Bronchial epithelial cell (primary cell): ENCODE data around the gene PADI3. TPM values are rescaled to one million over a fixed set of nuclear protein-coding genes. Genes with fewer than 3 reads are reported as not detected.

ENCODE experiments used
- DNase-seq: peaks from one replicate; pipeline ENCODE4 v3.0.0-alpha.2; 2010; ENCODE audit warnings: low read depth
- FAIRE-seq: peaks from 2 replicates; lab custom pipeline; 2011; peaks lifted over from hg19 to GRCh38; lab: Jason Lieb, UNC
- H3K27me3 ChIP-seq: 2 replicates; pipeline ENCODE4 v1.5.1; 2011; ENCODE audit warnings: low read length; ENCODE audit not compliant: control insufficient read depth, insufficient read depth
- H3K36me3 ChIP-seq: 2 replicates; pipeline ENCODE4 v1.5.1; 2011; ENCODE audit warnings: low read length; ENCODE audit not compliant: control insufficient read depth, insufficient read depth
- H3K4me3 ChIP-seq: 2 replicates; pipeline ENCODE4 v1.5.1; 2011; ENCODE audit warnings: mild to moderate bottlenecking, low read depth, low read length, control low read depth
- CTCF ChIP-seq: IDR thresholded peaks from 2 replicates; pipeline ENCODE4 v1.5.1; 2011; ENCODE audit warnings: mild to moderate bottlenecking, moderate library complexity, low read length, control low read depth, inconsistent platforms; ENCODE audit not compliant: insufficient read depth, severe bottlenecking
- total RNA-seq: library from RNA; depleted of rRNA; stranded (reverse); fragments of >200 nt; gene quantifications from 2 replicates; pipeline ENCODE4 v1.2.1, GENCODE V29; 2014

Gene PADI3
- total RNA-seq, 1 donor from 2014 or later: 0.26 TPM

DNA sequence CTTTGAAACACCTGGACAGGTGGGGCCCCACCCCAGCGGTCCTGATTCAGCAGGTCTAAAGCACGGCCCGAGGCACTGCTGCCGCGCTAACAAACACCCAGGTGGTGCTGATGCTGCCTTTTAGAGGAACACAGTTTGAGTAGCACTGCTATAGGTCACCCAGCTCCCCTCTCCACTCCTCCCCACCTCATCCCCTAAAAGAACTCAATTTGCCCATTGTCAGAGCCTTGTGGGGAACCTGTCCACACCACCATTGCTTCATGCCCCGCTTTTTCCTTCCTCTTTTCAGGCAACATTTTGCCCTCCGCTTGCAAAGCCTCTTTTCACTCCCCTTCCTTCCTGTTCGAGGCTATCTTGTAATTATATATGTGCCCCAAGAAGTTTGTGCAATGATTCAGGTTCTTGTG is 32.9 kb downstream of the PADI3 start:
- Histone ChIP-seq H3K4me3 (no peak overlapping the region), H3K36me3 (no peaks in the 10 kb centered on the region), H3K27me3 (no peaks in the 10 kb centered on the region)
- no peak for TF ChIP-seq CTCF
- DNase-seq (no peak), FAIRE-seq (no peak)

- Histone ChIP-seq H3K27me3 (no peaks in the 10 kb centered on the region), H3K36me3 (no peaks in the 10 kb centered on the region), H3K4me3 (no peak overlapping the region)
- DNase-seq (no peak), FAIRE-seq (no peak)
- TF ChIP-seq CTCF: no peak
These were observed 33.9 kb downstream of the PADI3 start for GRCh38 chr1:17282836-17283235.

DNA sequence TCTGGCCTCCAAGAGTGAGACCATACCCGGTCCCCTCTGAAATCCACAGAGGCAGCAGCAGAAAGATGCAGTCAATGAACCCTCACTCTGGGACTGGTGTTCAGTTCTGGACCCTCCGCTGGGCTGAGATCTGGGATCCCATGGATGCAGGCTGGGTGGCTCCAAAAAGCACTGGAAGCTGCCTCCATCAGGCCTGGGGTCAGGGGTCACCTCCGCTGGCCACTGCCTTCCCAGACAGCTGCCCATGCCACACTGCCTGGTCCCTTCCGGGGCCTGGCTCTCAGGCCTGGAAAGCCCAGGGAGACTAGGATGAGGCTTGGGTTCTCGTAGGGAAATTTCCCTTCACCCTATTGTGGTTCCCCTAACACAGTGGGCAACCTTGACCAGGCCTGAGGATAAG is 37.7 kb downstream of the PADI3 start:
- FAIRE-seq (no peak), DNase-seq (no peak)
- no peak overlapping the region for H3K4me3 ChIP-seq
- no peak for TF ChIP-seq CTCF
- H3K27me3 ChIP-seq: no peaks in the 10 kb centered on the region
- H3K36me3 ChIP-seq: no peaks in the 10 kb centered on the region

- Histone ChIP-seq H3K36me3 (no peaks in the 10 kb centered on the region), H3K4me3 (no peak overlapping the region), H3K27me3 (no peaks in the 10 kb centered on the region)
- TF ChIP-seq CTCF: no peak
- DNase-seq: peak; percentile 94
- peak; percentile 89 for FAIRE-seq
These were observed 38.4 kb downstream of the PADI3 start for GRCh38 chr1:17287130-17287776.

- FAIRE-seq: no peak
- H3K36me3 ChIP-seq: no peaks in the 10 kb centered on the region
- no peak for TF ChIP-seq CTCF
- no peak overlapping the region for H3K4me3 ChIP-seq
- DNase-seq: peak; percentile 92
- H3K27me3 ChIP-seq: no peaks in the 10 kb centered on the region
These were observed 40.8 kb downstream of the PADI3 start for GRCh38 chr1:17289721-17290120.

DNA sequence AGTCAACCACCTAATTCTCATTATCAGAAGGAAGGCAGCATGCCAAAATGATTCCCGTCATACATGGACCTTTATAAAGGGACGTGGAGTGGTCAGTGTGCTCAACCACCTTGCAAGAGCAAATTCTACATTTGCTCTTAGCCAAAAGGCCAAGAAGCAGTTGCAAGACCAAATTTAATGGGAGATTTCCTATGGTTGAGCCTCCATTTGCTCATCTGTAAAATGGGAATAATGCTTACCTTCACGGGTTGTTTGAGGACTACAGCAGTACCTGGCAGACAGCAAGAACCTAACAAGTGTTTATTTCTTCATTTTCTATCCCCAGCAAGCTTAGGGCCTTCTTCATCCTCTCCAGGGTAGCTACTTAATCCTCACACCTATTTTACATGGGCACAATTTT is 41.7 kb downstream of the PADI3 start:
- FAIRE-seq: peak; percentile 75
- Histone ChIP-seq H3K4me3 (no peak overlapping the region), H3K27me3 (no peaks in the 10 kb centered on the region), H3K36me3 (no peaks in the 10 kb centered on the region)
- no peak for TF ChIP-seq CTCF
- no peak for DNase-seq
